HepG2 (cell line): ENCODE data around the gene TRIM36. TPM values are rescaled to one million over a fixed set of nuclear protein-coding genes. Genes with fewer than 3 reads are reported as not detected.

Experiments
- ATAC-seq: fragments of 200-7000 bp; cut with Tn5 transposase; 3 replicates; pipeline ENCODE4 v1.9.1; 2020; ENCODE audit warnings: mild to moderate bottlenecking, moderate library complexity
- Bru-seq: library from RNA; stranded (reverse); fragments of 400-500 nt; gene quantifications from one replicate; lab custom pipeline; 2021; lab: Mats Ljungman, UMichigan
- BruChase-seq, 2 experiments: library from RNA; stranded (reverse); fragments of 400-500 nt; gene quantifications; one replicate each; lab custom pipeline; 2021; lab: Mats Ljungman, UMichigan
- BruUV-seq: library from RNA; stranded (reverse); fragments of 400-500 nt; replicated peaks from 2 replicates; lab custom pipeline; 2021; lab: Mats Ljungman, UMichigan
- CTCF ChIA-PET: fragments of 300-600 bp; formaldehyde crosslinking; extraction: SDS; loops from one replicate; lab custom pipeline; 2021; ENCODE audit warnings: low total read pairs, inconsistent platforms, low intra/inter-chr PET ratio; lab: Yijun Ruan, JAX
- POLR2A ChIA-PET: fragments of 350-600 bp; sonication (Branson Sonifier 250); formaldehyde crosslinking; loops from one replicate; lab custom pipeline; 2020; ENCODE audit warnings: antibody characterized with exemption, inconsistent platforms; lab: Yijun Ruan, JAX
- DNase-seq: peaks from one replicate; pipeline ENCODE4 v3.0.0-alpha.2; 2015; ENCODE audit warnings: low spot score
- FAIRE-seq: peaks from 3 replicates; lab custom pipeline; 2011; peaks lifted over from hg19 to GRCh38; lab: Jason Lieb, UNC
- H2AFZ ChIP-seq: one replicate; pipeline ENCODE4 v1.6.1; 2011; ENCODE audit warnings: low read length, inconsistent platforms
- H3K27ac ChIP-seq: fragments of 300-600 bp; 3 replicates; pipeline ENCODE4 v1.8.0; 2011; ENCODE audit warnings: mixed run types, mild to moderate bottlenecking, mixed read lengths, low read length, inconsistent platforms; ENCODE audit not compliant: insufficient read depth; ENCODE audit errors: extremely low read length
- H3K27me3 ChIP-seq, 2 experiments: fragments of 200-600 bp in 1 of 2; 2 replicates in 1 of 2; 3 replicates in 1 of 2; pipeline versions ENCODE4 v1.6.0 to v1.8.0; 2011; ENCODE audit warnings: low read length in 2 of 2, mild to moderate bottlenecking in 2 of 2, moderate library complexity in 2 of 2, inconsistent platforms in 1 of 2; ENCODE audit not compliant: insufficient read depth in 2 of 2, control insufficient read depth in 1 of 2
- H3K36me3 ChIP-seq, 2 experiments: fragments of 200-600 bp in 1 of 2; replicated peaks in 1 of 2; 2 replicates in 1 of 2; 3 replicates in 1 of 2; pipeline versions ENCODE4 v1.5.1 to v1.8.0; 2011; ENCODE audit warnings: low read length in 2 of 2, inconsistent platforms in 1 of 2; ENCODE audit not compliant: insufficient read depth in 2 of 2, control insufficient read depth in 1 of 2
- H3K4me1 ChIP-seq: 2 replicates; pipeline ENCODE4 v1.5.1; 2012; ENCODE audit warnings: low read length, inconsistent platforms; ENCODE audit not compliant: insufficient read depth
- H3K4me2 ChIP-seq: 2 replicates; pipeline ENCODE4 v1.6.0; 2011; ENCODE audit warnings: low read depth, low read length, inconsistent platforms
- H3K4me3 ChIP-seq, 3 experiments: fragments of 200-600 bp in 1 of 3; sonication (generic), shearing (Covaris generic) in 1 of 3; replicated peaks in 1 of 3; 2 replicates each; pipeline ENCODE4 v1.5.1; 2011 to 2016; ENCODE audit warnings: low read length in 3 of 3, inconsistent platforms in 2 of 3, low read depth in 2 of 3, mild to moderate bottlenecking in 2 of 3, control low read depth in 1 of 3, mixed read lengths in 1 of 3; ENCODE audit not compliant: insufficient read depth in 1 of 3
- H3K79me2 ChIP-seq: one replicate; pipeline ENCODE4 v1.6.1; 2011; ENCODE audit warnings: low read length, inconsistent platforms; ENCODE audit not compliant: insufficient read depth
- H3K9ac ChIP-seq: 2 replicates; pipeline ENCODE4 v1.6.0; 2011; ENCODE audit warnings: mild to moderate bottlenecking, low read depth, low read length, inconsistent platforms; ENCODE audit not compliant: insufficient read depth
- H3K9me3 ChIP-seq: 2 replicates; pipeline ENCODE4 v1.5.1; 2012; ENCODE audit warnings: mild to moderate bottlenecking, low read length
- H4K20me1 ChIP-seq: 2 replicates; pipeline ENCODE4 v1.6.0; 2011; ENCODE audit warnings: inconsistent platforms, mild to moderate bottlenecking, low read length, moderate library complexity; ENCODE audit not compliant: insufficient read depth
- FOXA1 ChIP-seq, 2 experiments: fragments of 450-650 bp in 1 of 2; sonication (generic) in 1 of 2; formaldehyde crosslinking in 1 of 2; IDR thresholded peaks; 2 replicates each; pipeline versions ENCODE4 v1.4.0 to v1.6.1; 2016 to 2020; ENCODE audit warnings: missing genetic modification reagents in 1 of 2
- MATR3 ChIP-seq: sonication (generic); formaldehyde crosslinking; IDR thresholded peaks from 2 replicates; pipeline ENCODE4 v1.4.0; 2020; ENCODE audit warnings: missing genetic modification reagents
- NONO ChIP-seq, 2 experiments: fragments of 450-650 bp in 1 of 2; sonication (generic) in 1 of 2; formaldehyde crosslinking in 1 of 2; IDR thresholded peaks in 1 of 2; conservative IDR thresholded peaks in 1 of 2; 2 replicates each; pipeline versions ENCODE4 v1.6.1 to v1.8.0; 2017 to 2022; ENCODE audit warnings: mild to moderate bottlenecking in 1 of 2, missing genetic modification reagents in 1 of 2, moderate library complexity in 1 of 2
- TFDP1 ChIP-seq: IDR thresholded peaks from 2 replicates; pipeline ENCODE4 v1.6.1; 2016; ENCODE audit warnings: missing compliant biosample characterization, missing genetic modification reagents, borderline replicate concordance
- ZNF121 ChIP-seq: sonication (generic); formaldehyde crosslinking; IDR thresholded peaks from 2 replicates; pipeline ENCODE4 v1.5.0; 2020; ENCODE audit warnings: mild to moderate bottlenecking, missing genetic modification reagents
- ZNF282 ChIP-seq: fragments of 450-650 bp; IDR thresholded peaks from 2 replicates; pipeline ENCODE4 v1.6.1; 2018; ENCODE audit not compliant: partially characterized antibody
- ZNF614 ChIP-seq: IDR thresholded peaks from 2 replicates; pipeline ENCODE4 v1.6.1; 2018; ENCODE audit warnings: missing biosample characterization, missing genetic modification reagents, inconsistent platforms, borderline replicate concordance
- ZNF792 ChIP-seq: IDR thresholded peaks from 2 replicates; pipeline ENCODE4 v1.6.1; 2016
- WGBS: methylation state at CpG from one replicate; pipeline ENCODE4 v1.1.6; 2017; ENCODE audit warnings: low lambda C conversion rate; 5-methylcytosine and 5-hydroxymethylcytosine counted together
- in situ Hi-C: cut with HindIII; loops from 2 replicates; pipeline ENCODE4 v1.10.0; 2017; ENCODE audit warnings: low pct_unique_long_range_greater_than_20kb; ENCODE audit not compliant: extremely low pct_ligation_motif_present
- intact Hi-C: fragments of 100-400 bp; cut with micrococcal nuclease; formaldehyde crosslinking; loops from one replicate; pipeline ENCODE4 v1.10.0; 2022; ENCODE audit not compliant: unreplicated experiment
- long read RNA-seq, 2 experiments: library from RNA in 1 of 2; library from polyadenylated mRNA in 1 of 2; stranded (forward) in 1 of 2; unstranded in 1 of 2; transcript quantifications; one replicate each; pipeline ENCODE4 v2.0.0, GENCODE V29; 2019 to 2022
- polyA minus RNA-seq, 3 experiments: library from RNA; depleted of rRNA, polyadenylated mRNA; stranded (reverse); fragments of >200 nt; gene quantifications; 2 replicates each; pipeline ENCODE4 v1.2.3, GENCODE V29; 2011; ENCODE audit warnings: low replicate concordance in 1 of 3
- polyA plus RNA-seq, 8 experiments: library from polyadenylated mRNA; depleted of rRNA in 3 of 8; stranded (reverse) in 7 of 8; unstranded in 1 of 8; fragments of >200 nt; fragmentation: Illumina TruSeq in 4 of 8; extraction: Trizol in 4 of 8; gene quantifications; 2 replicates each; pipeline versions ENCODE4 v1.2.1 to v1.2.3, GENCODE V29; 2011 to 2016; ENCODE audit warnings: low read depth in 4 of 8, missing spikeins in 1 of 8, mixed read lengths in 1 of 8; ENCODE audit not compliant: insufficient read depth in 1 of 8
- total RNA-seq, 5 experiments: library from RNA; depleted of rRNA; stranded (reverse); fragments of >200 nt; fragmentation: Illumina TruSeq; extraction: Trizol; gene quantifications; 2 replicates each; pipeline ENCODE4 v1.2.3, GENCODE V29; 2016; ENCODE audit warnings: low read depth in 1 of 5
- TF ChIP-seq, protein P1 (sequence below): sonication (generic); formaldehyde crosslinking; conservative IDR thresholded peaks from 2 replicates; pipeline ENCODE4 v1.4.0; 2020; ENCODE audit warnings: missing genetic modification reagents
- TF ChIP-seq, protein P2 (sequence below): sonication (generic); formaldehyde crosslinking; IDR thresholded peaks from 2 replicates; pipeline ENCODE4 v1.5.0; 2020; ENCODE audit warnings: mild to moderate bottlenecking, missing genetic modification reagents, borderline replicate concordance

TRIM36 gene
- 2.0 and 2.4 TPM in 2 replicates for total RNA-seq (2016; rRNA removed; fragmentation: Illumina TruSeq; extraction: Trizol)
- 0.91 and 1.3 TPM in 2 replicates for total RNA-seq (2016; cell fraction: cytosol; rRNA removed; fragmentation: Illumina TruSeq; extraction: Trizol; ENCODE audit: low read depth)
- total RNA-seq (2016; cell fraction: insoluble cytoplasmic fraction; rRNA removed; fragmentation: Illumina TruSeq; extraction: Trizol): 1.8 and 2.7 TPM in 2 replicates
- 1.2 TPM in 2 replicates for total RNA-seq (2016; cell fraction: membrane; rRNA removed; fragmentation: Illumina TruSeq; extraction: Trizol)
- 2.1 and 2.2 TPM in 2 replicates for total RNA-seq (2016; cell fraction: nucleus; rRNA removed; fragmentation: Illumina TruSeq; extraction: Trizol)
- 1.4 and 1.7 TPM in 2 replicates for polyA plus RNA-seq (2011; rRNA removed)
- polyA plus RNA-seq (2011; cell fraction: cytosol; rRNA removed): 0.71 and 0.90 TPM in 2 replicates
- polyA plus RNA-seq (2011; cell fraction: nucleus; rRNA removed): 0.99 and 1.5 TPM in 2 replicates
- polyA plus RNA-seq (2012): 0.85 and 1.2 TPM in 2 replicates
- 0.12 and 0.17 TPM in 2 replicates for polyA plus RNA-seq (2016; cell fraction: cytosol; fragmentation: Illumina TruSeq; extraction: Trizol; ENCODE audit: low read depth)
- polyA plus RNA-seq (2016; cell fraction: insoluble cytoplasmic fraction; fragmentation: Illumina TruSeq; extraction: Trizol; ENCODE audit: low read depth): 1.4 and 1.8 TPM in 2 replicates
- polyA plus RNA-seq (2016; cell fraction: membrane; fragmentation: Illumina TruSeq; extraction: Trizol; ENCODE audit: low read depth): 0.13 and 0.27 TPM in 2 replicates
- 1.7 and 2.9 TPM in 2 replicates for polyA plus RNA-seq (2016; cell fraction: nucleus; fragmentation: Illumina TruSeq; extraction: Trizol; ENCODE audit: insufficient read depth, low read depth)
- 3.2 and 16.5 TPM in 2 replicates for polyA minus RNA-seq (2011; rRNA and poly(A)+ RNA removed; ENCODE audit: low replicate concordance)
- polyA minus RNA-seq (2011; cell fraction: cytosol; rRNA and poly(A)+ RNA removed): 0.79 and 3.6 TPM in 2 replicates
- polyA minus RNA-seq (2011; cell fraction: nucleus; rRNA and poly(A)+ RNA removed): 1.6 and 3.2 TPM in 2 replicates
- Bru-seq, nascent RNA: percentile 42 among the genes with signal in this experiment
- BruChase-seq, experiment 1, labeled RNA remaining after a 6-hour chase: percentile 46 among the genes with signal in this experiment
- percentile 45 among the genes with signal in this experiment for BruChase-seq, experiment 2, labeled RNA remaining after a 2-hour chase
- long read RNA-seq, experiment 1: 0 reads
- long read RNA-seq, experiment 2, full-length matches to known transcripts: 2 of 3 reads
- long read RNA-seq, experiment 2, partial matches to known transcripts: 0 of 3 reads
- long read RNA-seq, experiment 2, other reads (novel, unspliced or antisense): 1 of 3 reads

GRCh38 chr5:115169487-115170133 lies at the start of gene TRIM36:
Gene TRIM36 (minus strand): TSS chr5:115169908. CDS start chr5:115169634, 274 bp downstream.
- POLR2A ChIA-PET: no interaction called here
- under 1% methylated on average over 19 of the region's 68 CpGs for WGBS
- BruUV-seq: no TSS peak
- Histone ChIP-seq H3K4me1 (peaks cover 17% of the 10 kb centered on the region), H3K27ac (no peak within 1 kb of the TSS), H3K9me3 (peaks cover 18% of the 10 kb centered on the region; the same call in 1 of the 2 replicates), H3K9ac (peak within 1 kb of the TSS; percentile 59), H3K4me2 (peak within 1 kb of the TSS; percentile 84), H4K20me1 (no peaks in the 10 kb centered on the region), H3K4me3 (peak within 1 kb of the TSS; percentile 64 to 84 (median 83)), H3K36me3 (no peaks in the 10 kb centered on the region), H3K79me2 (no peaks in the 10 kb centered on the region), H2AFZ (peak within 1 kb of the TSS; percentile 23), H3K27me3 (peaks cover 0 to 13% of the 10 kb centered on the region in 2 experiments; a peak in 2 of 5 replicates)
- DNase-seq: peak; percentile 79
- CTCF ChIA-PET: no interaction called here
- in situ Hi-C loops: no loop called here
- peak; percentile 93 for ATAC-seq
- no peak for FAIRE-seq
- intact Hi-C loops: loop anchor here (1.0 to 2.0 kb wide), 2 partner anchors 25 to 71 kb away; no protein-coding TSS in a partner anchor
- no peak for TF ChIP-seq NONO (IDR thresholded peaks at IDR 0.05)
- TF ChIP-seq NONO (CRISPR knock-in tag; conservative IDR thresholded peaks at IDR 0.05): no peak
- TF ChIP-seq TFDP1: peak; percentile 54; the same call in 1 of the 2 replicates
- TF ChIP-seq, protein P1, sequence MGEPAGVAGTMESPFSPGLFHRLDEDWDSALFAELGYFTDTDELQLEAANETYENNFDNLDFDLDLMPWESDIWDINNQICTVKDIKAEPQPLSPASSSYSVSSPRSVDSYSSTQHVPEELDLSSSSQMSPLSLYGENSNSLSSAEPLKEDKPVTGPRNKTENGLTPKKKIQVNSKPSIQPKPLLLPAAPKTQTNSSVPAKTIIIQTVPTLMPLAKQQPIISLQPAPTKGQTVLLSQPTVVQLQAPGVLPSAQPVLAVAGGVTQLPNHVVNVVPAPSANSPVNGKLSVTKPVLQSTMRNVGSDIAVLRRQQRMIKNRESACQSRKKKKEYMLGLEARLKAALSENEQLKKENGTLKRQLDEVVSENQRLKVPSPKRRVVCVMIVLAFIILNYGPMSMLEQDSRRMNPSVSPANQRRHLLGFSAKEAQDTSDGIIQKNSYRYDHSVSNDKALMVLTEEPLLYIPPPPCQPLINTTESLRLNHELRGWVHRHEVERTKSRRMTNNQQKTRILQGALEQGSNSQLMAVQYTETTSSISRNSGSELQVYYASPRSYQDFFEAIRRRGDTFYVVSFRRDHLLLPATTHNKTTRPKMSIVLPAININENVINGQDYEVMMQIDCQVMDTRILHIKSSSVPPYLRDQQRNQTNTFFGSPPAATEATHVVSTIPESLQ (CRISPR knock-in tag): no peak
- no peak for TF ChIP-seq MATR3 (CRISPR knock-in tag)
- TF ChIP-seq ZNF121 (CRISPR knock-in tag): peak; percentile 12; the same call in 1 of the 2 replicates
- TF ChIP-seq, protein P2, sequence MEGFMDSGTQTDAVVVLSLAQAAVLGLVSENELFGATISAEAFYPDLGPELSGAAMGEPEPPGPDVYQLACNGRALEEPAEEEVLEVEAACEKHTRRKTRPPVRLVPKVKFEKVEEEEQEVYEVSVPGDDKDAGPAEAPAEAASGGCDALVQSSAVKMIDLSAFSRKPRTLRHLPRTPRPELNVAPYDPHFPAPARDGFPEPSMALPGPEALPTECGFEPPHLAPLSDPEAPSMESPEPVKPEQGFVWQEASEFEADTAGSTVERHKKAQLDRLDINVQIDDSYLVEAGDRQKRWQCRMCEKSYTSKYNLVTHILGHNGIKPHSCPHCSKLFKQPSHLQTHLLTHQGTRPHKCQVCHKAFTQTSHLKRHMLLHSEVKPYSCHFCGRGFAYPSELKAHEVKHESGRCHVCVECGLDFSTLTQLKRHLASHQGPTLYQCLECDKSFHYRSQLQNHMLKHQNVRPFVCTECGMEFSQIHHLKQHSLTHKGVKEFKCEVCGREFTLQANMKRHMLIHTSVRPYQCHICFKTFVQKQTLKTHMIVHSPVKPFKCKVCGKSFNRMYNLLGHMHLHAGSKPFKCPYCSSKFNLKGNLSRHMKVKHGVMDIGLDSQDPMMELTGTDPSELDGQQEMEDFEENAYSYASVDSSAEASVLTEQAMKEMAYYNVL (CRISPR knock-in tag): no peak; the same call in 1 of the 2 replicates
- TF ChIP-seq ZNF792: 0 out of 2 replicates have a peak, but pooled peaks have one; percentile 42
- TF ChIP-seq ZNF282: no peak
- no peak for TF ChIP-seq ZNF614 (CRISPR knock-in tag)
- TF ChIP-seq FOXA1 (IDR thresholded peaks at IDR 0.05): no peak
- no peak for TF ChIP-seq FOXA1 (CRISPR knock-in tag; IDR thresholded peaks at IDR 0.05)
